LHCN-M2 (cell line): ENCODE results near the gene MAP1LC3B. TPM values are rescaled to one million over a fixed set of nuclear protein-coding genes. Genes with fewer than 3 reads are reported as not detected.

Source experiments
- DNase-seq: peaks from one replicate; pipeline ENCODE4 v3.0.0-alpha.2; 2012; ENCODE audit warnings: low read depth
- total RNA-seq: library from RNA; depleted of rRNA; stranded (reverse); fragments of >200 nt; gene quantifications from 2 replicates; pipeline ENCODE4 v1.2.3, GENCODE V29; 2014; rRNA removed

MAP1LC3B gene
- total RNA-seq, 1 experiment from 2014 or later, result 35.6 TPM

GRCh38 chr16:87453326-87453725 is 61.2 kb downstream of the MAP1LC3B start:
- DNase-seq, result no peak

Other genes with a start within 250 kb of the MAP1LC3B start
- 7.5 and 12.5 TPM in 2 replicates for gene C16orf95, start 74.9 kb upstream of the MAP1LC3B start, total RNA-seq
- gene FBXO31, start 8.6 kb upstream of the MAP1LC3B start, total RNA-seq, result 24.3 and 32.3 TPM in 2 replicates
- gene ZCCHC14, start 100.7 kb downstream of the MAP1LC3B start, total RNA-seq, result 3.2 and 4.4 TPM in 2 replicates
- gene JPH3, start 210.2 kb downstream of the MAP1LC3B start, total RNA-seq, result not detected in 2 replicates